Measurements from ENCODE around the gene CACNA1D.
A peak's percentile ranks its signal among the peaks of the same experiment; 100 is the strongest.

CACNA1D gene

DNA sequence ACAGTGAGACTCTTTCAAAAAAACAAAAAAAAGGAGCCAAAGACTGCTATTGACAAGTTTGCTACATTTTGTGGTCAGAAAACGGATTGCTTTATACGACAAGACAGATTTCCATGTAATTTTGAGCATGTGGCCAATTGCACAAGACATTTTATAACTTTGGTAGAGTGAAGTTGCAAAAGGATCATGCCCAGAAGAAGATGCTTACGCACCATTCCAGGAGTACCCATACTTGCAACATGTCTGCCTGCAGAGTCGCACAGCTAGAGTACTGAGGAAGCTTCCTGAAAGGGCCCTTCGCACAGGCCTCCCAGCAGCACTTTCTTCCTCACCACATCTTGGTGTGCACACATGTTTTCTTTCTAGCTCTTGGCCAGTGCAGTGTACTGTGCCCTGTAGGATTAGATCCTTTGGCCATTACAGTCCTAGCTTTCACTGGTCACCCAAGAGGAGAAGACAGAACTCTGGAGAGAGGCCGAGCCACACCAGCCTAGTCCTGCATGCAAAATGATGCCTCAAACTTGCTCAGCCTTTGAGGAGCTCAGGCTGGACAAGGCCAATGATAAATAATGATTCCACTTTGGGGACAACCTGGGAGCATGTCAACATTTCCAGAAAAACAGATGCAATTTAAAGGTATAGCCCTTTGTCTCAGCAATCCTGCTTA is 340.2 kb downstream of the CACNA1D start:
- no peaks in the 10 kb centered on the region for H3K9me3 ChIP-seq (replicated peaks in 1 of 2; ENCODE audit: control insufficient read depth in 2 of 2, insufficient read depth in 1 of 2, low read depth in 1 of 2, low read length in 2 of 2)
- H3K4me3 ChIP-seq (ENCODE audit: low read length in 2 of 2): no peak overlapping the region
- H3K4me1 ChIP-seq (ENCODE audit: control insufficient read depth in 2 of 2, insufficient read depth in 1 of 2, low read depth in 1 of 2, low read length in 2 of 2): no peaks in the 10 kb centered on the region
- peaks cover 2 to 4% of the 10 kb centered on the region in 2 donors for H3K36me3 ChIP-seq (replicated peaks in 1 of 2; ENCODE audit: control insufficient read depth in 2 of 2, insufficient read depth in 2 of 2, low read length in 2 of 2)
- no peak overlapping the region for H3K27ac ChIP-seq (replicated peaks; ENCODE audit: low read length)
- H2AFZ ChIP-seq (ENCODE audit: low read length): no peak overlapping the region
- peaks cover 2% of the 10 kb centered on the region for H3K79me1 ChIP-seq (ENCODE audit: low read depth, low read length)
- H3K4me2 ChIP-seq (ENCODE audit: insufficient read depth, low read length, poor library complexity, severe bottlenecking): no peak overlapping the region
- H4K8ac ChIP-seq (ENCODE audit: low read depth, low read length): no peak overlapping the region
- H3K14ac ChIP-seq (ENCODE audit: low read length): no peak overlapping the region
- no peak overlapping the region for H2BK15ac ChIP-seq (ENCODE audit: low read length)
- H2BK12ac ChIP-seq (ENCODE audit: low read length): no peak overlapping the region
- H3K4ac ChIP-seq (ENCODE audit: low read length): no peak overlapping the region
- no peak overlapping the region for H3K18ac ChIP-seq (ENCODE audit: low read length)
- DNase-seq (ENCODE audit: low spot score): no peak
- H2BK120ac ChIP-seq (ENCODE audit: low read depth, low read length): no peak overlapping the region
- H2AK5ac ChIP-seq (ENCODE audit: low read depth, low read length): no peak overlapping the region
- no peak overlapping the region for H3K23ac ChIP-seq (ENCODE audit: low read depth, low read length, poor library complexity)
- H3K9ac ChIP-seq (ENCODE audit: low read depth, low read length, poor library complexity): no peak overlapping the region
- no peaks in the 10 kb centered on the region for H3K27me3 ChIP-seq (ENCODE audit: control insufficient read depth in 3 of 3, insufficient read depth in 3 of 3, low read depth in 1 of 3, low read length in 3 of 3)
- no peak overlapping the region for H2BK5ac ChIP-seq (ENCODE audit: low read length)
- WGBS, 2 donors (ENCODE audit: extremely low coverage in 2 of 2, insufficient read length in 2 of 2, insufficient replicate concordance in 1 of 2): no CpG with 5 or more reads among the region's 6 CpGs
- no peak overlapping the region for H4K91ac ChIP-seq (ENCODE audit: low read depth, low read length, poor library complexity)

- Histone ChIP-seq H3K14ac (ENCODE audit: low read length) (no peak overlapping the region), H3K9ac (ENCODE audit: low read depth, low read length, poor library complexity) (no peak overlapping the region), H2AK5ac (ENCODE audit: low read depth, low read length) (no peak overlapping the region), H3K4me1 (ENCODE audit: control insufficient read depth in 2 of 2, insufficient read depth in 1 of 2, low read depth in 1 of 2, low read length in 2 of 2) (no peaks in the 10 kb centered on the region), H3K4ac (ENCODE audit: low read length) (no peak overlapping the region), H3K36me3 (replicated peaks in 1 of 2; ENCODE audit: control insufficient read depth in 2 of 2, insufficient read depth in 2 of 2, low read length in 2 of 2) (peaks cover 2 to 6% of the 10 kb centered on the region in 2 donors), H3K79me1 (ENCODE audit: low read depth, low read length) (peaks cover 2% of the 10 kb centered on the region), H3K18ac (ENCODE audit: low read length) (no peak overlapping the region), H4K8ac (ENCODE audit: low read depth, low read length) (no peak overlapping the region), H3K9me3 (replicated peaks in 1 of 2; ENCODE audit: control insufficient read depth in 2 of 2, insufficient read depth in 1 of 2, low read depth in 1 of 2, low read length in 2 of 2) (no peaks in the 10 kb centered on the region), H3K4me2 (ENCODE audit: insufficient read depth, low read length, poor library complexity, severe bottlenecking) (no peak overlapping the region), H2AFZ (ENCODE audit: low read length) (no peak overlapping the region), H2BK15ac (ENCODE audit: low read length) (no peak overlapping the region), H2BK12ac (ENCODE audit: low read length) (no peak overlapping the region), H3K27me3 (ENCODE audit: control insufficient read depth in 3 of 3, insufficient read depth in 3 of 3, low read depth in 1 of 3, low read length in 3 of 3) (no peaks in the 10 kb centered on the region), H4K91ac (ENCODE audit: low read depth, low read length, poor library complexity) (no peak overlapping the region), H3K23ac (ENCODE audit: low read depth, low read length, poor library complexity) (no peak overlapping the region), H2BK120ac (ENCODE audit: low read depth, low read length) (no peak overlapping the region), H2BK5ac (ENCODE audit: low read length) (no peak overlapping the region), H3K4me3 (ENCODE audit: low read length in 2 of 2) (no peak overlapping the region), H3K27ac (replicated peaks; ENCODE audit: low read length) (no peak overlapping the region)
- DNase-seq (ENCODE audit: low spot score): no peak
- WGBS, 2 donors (ENCODE audit: extremely low coverage in 2 of 2, insufficient read length in 2 of 2, insufficient replicate concordance in 1 of 2): no CpG with 5 or more reads among the region's 1 CpG
Measured at GRCh38 chr3:53835257-53835656, 340.8 kb downstream of the CACNA1D start.

DNA sequence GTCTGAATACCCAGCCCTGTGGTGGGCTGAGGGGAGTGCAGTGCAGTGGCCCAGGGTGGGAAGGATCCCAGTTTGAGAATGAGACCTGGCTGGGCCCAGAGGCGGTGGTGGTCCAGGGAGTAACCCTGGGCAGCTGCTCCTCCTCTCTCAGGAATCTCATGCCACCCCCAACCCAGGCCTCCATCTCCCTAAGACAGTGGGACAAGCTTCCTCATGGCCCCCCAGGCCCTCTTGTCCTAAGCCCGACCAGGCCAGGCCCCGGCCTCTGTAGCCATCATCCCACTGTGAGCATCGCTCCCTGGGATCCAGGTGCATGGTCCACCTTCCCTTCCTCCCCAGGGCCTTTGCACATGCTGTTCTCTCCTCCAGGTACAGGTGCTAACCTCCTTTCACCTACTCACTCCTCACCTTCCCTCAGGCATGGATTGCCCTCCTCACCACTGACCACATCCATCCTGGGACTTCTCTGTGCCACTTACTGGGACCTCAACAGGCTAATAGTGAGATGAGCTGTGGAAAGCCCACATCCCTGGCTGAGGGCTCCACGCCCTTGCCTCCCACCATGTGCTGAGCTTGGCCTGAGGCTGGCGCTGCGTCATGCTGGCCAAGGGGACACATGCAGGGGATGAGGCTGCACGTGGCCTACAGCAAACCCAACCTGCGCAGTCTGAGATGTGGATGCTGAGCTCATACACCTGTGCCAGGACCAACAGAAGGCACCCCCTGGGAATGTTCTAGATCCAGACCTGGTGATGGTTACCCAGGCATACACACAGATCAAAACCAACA is 341.9 kb downstream of the CACNA1D start:
- H3K23ac ChIP-seq (ENCODE audit: low read depth, low read length, poor library complexity): peak overlapping the region; percentile 57
- no peak overlapping the region for H2BK12ac ChIP-seq (ENCODE audit: low read length)
- no peak overlapping the region for H3K14ac ChIP-seq (ENCODE audit: low read length)
- H3K9me3 ChIP-seq (replicated peaks in 1 of 2; ENCODE audit: control insufficient read depth in 2 of 2, insufficient read depth in 1 of 2, low read depth in 1 of 2, low read length in 2 of 2): no peaks in the 10 kb centered on the region
- peak overlapping the region in 1 of 2 donors; percentile 46 for H3K4me3 ChIP-seq (ENCODE audit: low read length in 2 of 2)
- no peak overlapping the region for H3K4me2 ChIP-seq (ENCODE audit: insufficient read depth, low read length, poor library complexity, severe bottlenecking)
- no CpG with 5 or more reads among the region's 9 CpGs for WGBS, 2 donors (ENCODE audit: extremely low coverage in 2 of 2, insufficient read length in 2 of 2, insufficient replicate concordance in 1 of 2)
- DNase-seq (ENCODE audit: low spot score): no peak
- H2AFZ ChIP-seq (ENCODE audit: low read length): no peak overlapping the region
- peaks cover under 1% of the 10 kb centered on the region for H3K79me1 ChIP-seq (ENCODE audit: low read depth, low read length)
- H3K27me3 ChIP-seq (ENCODE audit: control insufficient read depth in 3 of 3, insufficient read depth in 3 of 3, low read depth in 1 of 3, low read length in 3 of 3): no peaks in the 10 kb centered on the region
- no peak overlapping the region for H2BK5ac ChIP-seq (ENCODE audit: low read length)
- H2BK120ac ChIP-seq (ENCODE audit: low read depth, low read length): no peak overlapping the region
- no peak overlapping the region for H2BK15ac ChIP-seq (ENCODE audit: low read length)
- H4K91ac ChIP-seq (ENCODE audit: low read depth, low read length, poor library complexity): no peak overlapping the region
- no peak overlapping the region for H3K27ac ChIP-seq (replicated peaks; ENCODE audit: low read length)
- no peaks in the 10 kb centered on the region for H3K4me1 ChIP-seq (ENCODE audit: control insufficient read depth in 2 of 2, insufficient read depth in 1 of 2, low read depth in 1 of 2, low read length in 2 of 2)
- no peak overlapping the region for H2AK5ac ChIP-seq (ENCODE audit: low read depth, low read length)
- peaks cover 2 to 6% of the 10 kb centered on the region in 2 donors for H3K36me3 ChIP-seq (replicated peaks in 1 of 2; ENCODE audit: control insufficient read depth in 2 of 2, insufficient read depth in 2 of 2, low read length in 2 of 2)
- no peak overlapping the region for H4K8ac ChIP-seq (ENCODE audit: low read depth, low read length)
- peak overlapping the region; percentile 4 for H3K9ac ChIP-seq (ENCODE audit: low read depth, low read length, poor library complexity)
- no peak overlapping the region for H3K18ac ChIP-seq (ENCODE audit: low read length)
- H3K4ac ChIP-seq (ENCODE audit: low read length): no peak overlapping the region

DNA sequence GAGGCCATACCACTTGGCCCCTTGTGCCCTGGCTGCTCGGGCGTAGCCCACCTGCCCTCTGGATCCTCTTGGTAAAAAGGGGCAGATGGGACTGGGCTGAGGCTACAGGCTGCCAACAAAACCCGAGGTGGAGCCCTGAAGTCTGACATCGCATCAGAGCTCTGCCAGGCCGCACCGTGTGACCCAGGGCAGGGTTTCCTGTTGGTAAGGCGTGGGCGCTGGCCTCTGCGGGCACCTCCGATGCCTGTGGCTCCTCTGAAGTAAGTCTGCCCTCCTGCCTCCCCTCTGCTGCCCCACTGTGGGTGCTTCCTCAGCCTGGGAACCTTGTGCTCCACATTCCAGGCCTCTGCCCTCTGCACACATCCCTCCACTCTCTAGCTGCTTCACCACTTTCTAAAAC is 342.9 kb downstream of the CACNA1D start:
- Histone ChIP-seq H3K4me3 (ENCODE audit: low read length in 2 of 2) (no peak overlapping the region), H3K27me3 (ENCODE audit: control insufficient read depth in 3 of 3, insufficient read depth in 3 of 3, low read depth in 1 of 3, low read length in 3 of 3) (no peaks in the 10 kb centered on the region), H3K27ac (replicated peaks; ENCODE audit: low read length) (no peak overlapping the region), H2BK15ac (ENCODE audit: low read length) (no peak overlapping the region), H2AK5ac (ENCODE audit: low read depth, low read length) (no peak overlapping the region), H3K23ac (ENCODE audit: low read depth, low read length, poor library complexity) (no peak overlapping the region), H3K9me3 (replicated peaks in 1 of 2; ENCODE audit: control insufficient read depth in 2 of 2, insufficient read depth in 1 of 2, low read depth in 1 of 2, low read length in 2 of 2) (no peaks in the 10 kb centered on the region), H4K91ac (ENCODE audit: low read depth, low read length, poor library complexity) (no peak overlapping the region), H2BK5ac (ENCODE audit: low read length) (no peak overlapping the region), H2BK12ac (ENCODE audit: low read length) (no peak overlapping the region), H2AFZ (ENCODE audit: low read length) (no peak overlapping the region), H3K18ac (ENCODE audit: low read length) (no peak overlapping the region), H3K9ac (ENCODE audit: low read depth, low read length, poor library complexity) (no peak overlapping the region), H3K14ac (ENCODE audit: low read length) (no peak overlapping the region), H2BK120ac (ENCODE audit: low read depth, low read length) (no peak overlapping the region), H3K4me2 (ENCODE audit: insufficient read depth, low read length, poor library complexity, severe bottlenecking) (no peak overlapping the region), H3K36me3 (replicated peaks in 1 of 2; ENCODE audit: control insufficient read depth in 2 of 2, insufficient read depth in 2 of 2, low read length in 2 of 2) (peaks cover 2 to 6% of the 10 kb centered on the region in 2 donors), H3K79me1 (ENCODE audit: low read depth, low read length) (no peaks in the 10 kb centered on the region), H4K8ac (ENCODE audit: low read depth, low read length) (no peak overlapping the region), H3K4ac (ENCODE audit: low read length) (no peak overlapping the region), H3K4me1 (ENCODE audit: control insufficient read depth in 2 of 2, insufficient read depth in 1 of 2, low read depth in 1 of 2, low read length in 2 of 2) (no peaks in the 10 kb centered on the region)
- WGBS, 2 donors (ENCODE audit: extremely low coverage in 2 of 2, insufficient read length in 2 of 2, insufficient replicate concordance in 1 of 2): no CpG with 5 or more reads among the region's 10 CpGs
- no peak for DNase-seq (ENCODE audit: low spot score)

Data from neuronal stem cell (in vitro differentiated cells).